Stimulated activated CD8-positive, alpha-beta memory T cell treated with anti-CD3 and anti-CD28 coated beads, Interleukin-2, amount 100 ng/mL, for 1 hour (primary cell): Measurements from ENCODE around the gene IGSF23.
"Not testable (repeated sequence)": the region's sequence is repeated elsewhere in the genome, so short reads cannot be mapped to it uniquely, and the experiment has no call there.

Experiments used
- DNase-seq, 2 donors: peaks; one replicate each; pipeline ENCODE4 v3.0.0-alpha.2; 2020; ENCODE audit warnings: low read depth in 2 of 2

IGSF23 gene

DNA sequence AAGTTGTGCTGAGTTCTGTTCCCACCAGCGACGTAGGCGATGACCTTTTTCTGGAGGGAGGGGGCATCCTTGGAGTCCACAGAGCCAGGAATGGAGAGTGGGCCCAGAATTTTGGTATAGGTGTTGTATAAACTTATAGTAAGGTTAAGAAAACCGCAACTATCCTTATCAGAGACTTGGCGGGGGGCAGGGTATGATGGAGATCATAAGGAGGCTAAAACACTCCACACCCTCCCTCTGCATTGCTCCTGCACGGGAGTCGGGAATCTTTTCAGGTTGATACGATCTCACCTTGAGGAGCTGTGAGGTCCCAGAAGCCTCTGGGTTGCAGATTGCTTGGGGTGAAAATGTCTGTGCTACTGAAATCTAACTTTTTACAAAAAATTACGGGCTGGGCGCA lies 51.6 kb downstream of the IGSF23 start:
- DNase-seq: no peak

DNA sequence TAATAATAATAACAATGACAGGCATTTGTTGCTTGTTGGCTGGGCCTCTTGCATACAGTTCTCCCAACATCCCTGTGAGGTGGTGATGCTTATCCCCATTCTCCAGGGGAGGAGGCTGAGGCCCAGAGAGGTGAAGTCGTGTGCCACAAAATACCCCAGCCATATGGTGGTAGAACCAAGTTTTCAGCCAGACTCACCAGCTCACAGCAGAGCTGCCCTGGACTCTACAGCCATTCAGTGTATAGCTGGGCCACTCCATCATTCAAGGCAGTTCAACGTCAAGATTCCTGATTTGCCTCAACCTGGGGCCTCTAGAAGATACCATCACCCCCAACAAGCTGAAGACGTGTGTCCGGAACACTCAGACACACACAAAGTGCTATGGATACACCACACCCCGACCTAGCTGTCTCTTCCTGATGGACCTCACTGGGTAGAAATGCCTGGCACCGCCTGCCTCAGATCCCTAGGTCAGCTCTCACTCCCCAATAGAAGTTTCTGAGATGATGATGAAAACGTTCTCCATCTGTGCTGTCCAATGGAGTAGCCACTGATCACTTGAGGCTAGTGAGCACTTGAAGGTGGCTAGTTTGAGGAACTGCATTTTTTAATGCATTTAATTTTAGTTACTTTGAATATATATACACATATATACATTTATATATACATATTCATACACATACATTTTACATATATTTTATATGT lies 53.6 kb downstream of the IGSF23 start:
- DNase-seq: no peak

DNA sequence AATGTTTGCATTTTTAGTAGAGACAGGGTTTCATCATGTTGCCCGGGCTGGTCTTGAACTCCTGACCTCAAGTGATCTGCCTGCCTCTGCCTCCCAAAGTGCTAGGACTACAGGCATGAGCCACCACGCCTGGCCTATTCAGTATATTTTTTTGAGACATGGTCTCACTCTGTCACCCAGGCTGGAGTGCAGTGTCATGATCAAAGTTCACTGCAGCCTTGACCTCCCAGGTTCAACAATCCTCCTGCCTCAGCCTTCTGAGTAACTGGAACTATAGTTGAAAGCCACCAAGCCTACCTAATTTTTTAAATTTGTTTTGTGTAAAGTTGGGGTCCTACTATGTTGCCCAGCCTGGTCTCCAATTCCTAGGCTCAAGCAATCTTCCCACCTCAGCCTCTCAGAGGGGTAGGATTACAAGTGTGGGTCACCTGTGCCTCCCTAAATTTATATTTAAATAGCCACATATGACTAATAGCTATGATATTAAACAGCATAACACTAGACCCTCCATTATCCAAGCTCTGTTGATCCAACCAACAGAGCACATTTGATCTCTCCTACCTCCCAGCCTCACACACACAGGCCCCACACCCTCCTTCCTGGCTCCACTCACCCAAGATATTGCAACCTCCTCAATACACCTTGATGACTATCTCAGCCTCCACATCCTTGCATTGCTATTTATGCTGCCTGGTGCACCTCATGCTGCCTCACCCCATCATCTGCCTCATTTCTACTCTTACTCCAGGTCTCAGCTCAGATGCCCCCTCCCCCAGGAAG lies 55.8 kb downstream of the IGSF23 start:
- no peak for DNase-seq

DNA sequence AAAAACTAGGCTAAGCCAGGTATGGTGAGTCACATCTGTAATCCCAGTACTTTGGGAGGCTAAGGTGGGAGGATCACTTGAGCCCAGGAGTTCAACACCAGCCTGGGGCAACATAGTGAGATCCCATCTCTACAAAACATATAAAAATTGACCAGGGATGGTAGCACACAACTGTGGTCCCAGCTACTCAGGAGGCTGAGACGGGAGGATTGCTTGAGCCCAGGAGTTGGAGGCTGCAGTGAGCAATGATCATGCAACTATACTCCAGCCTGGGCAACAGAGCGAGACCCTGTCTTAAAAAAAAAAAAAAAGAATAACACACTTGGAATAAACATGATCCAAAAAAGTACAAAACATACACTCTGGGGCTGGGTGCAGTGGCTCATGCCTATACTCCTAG lies 56.7 kb downstream of the IGSF23 start:
- not testable (repeated sequence) for DNase-seq

DNA sequence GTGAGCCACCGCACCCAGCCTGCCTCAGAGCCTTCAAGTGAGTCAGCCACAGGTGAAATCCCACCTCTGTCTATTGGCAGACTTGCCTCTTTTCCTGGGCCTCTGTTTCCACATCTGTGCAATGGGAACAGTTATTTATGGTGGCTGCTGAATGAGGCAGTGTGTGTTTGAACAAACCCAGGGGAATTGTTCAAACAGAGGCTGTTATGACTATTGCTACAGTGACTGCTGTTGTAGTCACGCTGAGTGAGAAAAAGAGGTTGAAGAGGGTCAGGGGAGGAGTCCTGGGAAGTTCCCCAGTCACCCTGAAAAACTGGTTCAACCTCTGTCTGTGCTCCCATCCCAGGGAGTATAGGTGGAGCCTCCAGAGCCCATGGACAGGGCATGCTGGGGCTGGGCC lies 58.0 kb downstream of the IGSF23 start, which contains the start of gene CEACAM19:
Gene CEACAM19, plus strand, starts transcription at position 83 of the 400 bp plus-strand sequence. CDS start 450 bp downstream, outside the sequence.
- DNase-seq: no peak

DNA sequence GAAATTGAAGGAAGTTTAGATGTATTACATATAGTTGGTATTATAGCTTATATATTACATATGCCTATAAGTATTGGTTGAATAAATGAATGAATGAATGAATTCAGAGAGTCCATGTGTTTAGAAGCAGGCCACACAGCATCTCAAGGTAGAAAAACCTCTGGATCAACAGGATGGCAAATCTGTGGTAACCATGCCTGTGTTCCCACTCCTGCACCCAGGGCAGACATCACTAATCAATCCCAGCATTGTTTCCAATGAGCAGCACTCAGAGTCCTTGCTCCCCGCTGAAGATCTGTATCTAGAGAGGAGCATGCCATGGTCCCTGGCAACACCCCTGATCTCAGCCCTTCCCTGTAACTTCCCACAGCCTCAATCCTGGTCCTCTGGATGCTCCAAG lies 58.9 kb downstream of the IGSF23 start:
- no peak for DNase-seq

DNA sequence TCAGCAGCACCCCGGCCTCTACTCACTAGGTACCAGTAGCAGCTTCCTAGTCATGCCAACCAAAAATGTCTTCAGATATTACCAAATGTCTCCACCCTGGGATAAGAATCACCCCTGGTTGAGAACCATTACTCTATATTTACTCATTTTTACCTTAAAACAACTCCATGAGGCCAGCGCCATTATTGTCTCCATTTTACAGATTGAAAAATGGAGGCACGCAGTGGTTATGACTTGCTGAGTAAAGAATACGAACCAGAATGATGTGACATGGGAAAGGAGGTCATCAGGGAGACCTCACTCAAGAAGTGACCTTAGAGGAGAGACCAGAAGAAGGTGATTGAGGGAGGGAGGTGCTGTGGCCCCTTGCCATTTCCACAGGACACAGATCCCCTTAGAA lies 60.1 kb downstream of the IGSF23 start:
- DNase-seq: no peak

DNA sequence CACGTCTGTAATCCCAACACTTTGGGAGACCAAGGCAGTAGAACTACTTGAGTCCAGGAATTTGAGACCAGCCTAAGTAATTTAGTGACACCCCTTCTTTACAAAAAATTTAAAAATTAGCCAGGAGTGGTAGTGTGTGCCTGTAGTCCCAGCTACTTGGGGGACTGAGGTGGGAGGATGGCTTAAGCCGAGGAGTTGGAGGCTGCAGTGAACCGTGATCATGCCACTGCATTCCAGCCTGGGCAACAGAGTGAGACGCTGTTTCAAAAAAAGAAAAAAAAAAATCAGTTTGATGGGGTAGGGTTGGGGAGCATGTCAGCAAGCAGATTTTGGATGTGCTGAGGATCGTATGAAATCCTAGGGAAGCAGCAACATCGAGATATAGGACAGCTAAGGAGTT lies 62.2 kb downstream of the IGSF23 start:
- no peak for DNase-seq

DNA sequence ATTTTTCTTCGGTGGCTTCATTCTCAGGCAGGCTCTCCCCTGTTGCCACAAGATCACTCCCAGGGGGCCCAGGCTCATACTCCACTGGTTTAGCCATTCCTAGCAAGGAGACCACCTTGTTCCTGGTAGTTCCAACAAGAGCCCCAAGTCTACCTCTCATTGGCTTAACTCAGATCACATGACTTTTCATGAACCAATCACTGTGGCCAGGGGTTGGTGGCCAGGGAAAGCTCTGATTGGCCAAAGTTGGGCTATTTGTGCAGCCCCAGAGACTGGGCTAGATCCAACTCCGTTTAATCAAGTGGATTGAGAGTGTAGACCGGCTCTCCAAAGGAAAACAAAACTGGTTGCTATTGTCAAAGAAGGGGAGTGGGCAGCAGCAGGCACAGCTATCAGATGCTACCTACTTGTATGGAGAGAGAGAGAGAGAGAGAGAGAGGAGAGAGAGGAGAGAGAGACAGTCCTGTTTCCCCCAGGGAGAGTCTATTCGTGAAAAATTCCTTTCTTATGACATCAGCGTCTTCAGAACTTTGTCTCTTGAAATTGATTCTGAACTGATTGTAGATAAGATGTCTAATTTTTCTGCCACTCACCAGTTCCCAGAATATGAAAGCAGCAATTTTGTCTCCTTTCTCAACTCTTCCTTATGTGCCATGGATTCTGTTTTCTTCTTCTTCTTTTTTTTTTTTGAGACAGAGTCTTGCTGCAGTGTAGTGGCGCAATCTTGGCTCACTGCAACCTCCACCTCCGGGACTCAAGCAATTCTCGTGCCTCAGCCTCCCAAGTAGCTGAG lies 63.9 kb downstream of the IGSF23 start:
- no peak for DNase-seq

DNA sequence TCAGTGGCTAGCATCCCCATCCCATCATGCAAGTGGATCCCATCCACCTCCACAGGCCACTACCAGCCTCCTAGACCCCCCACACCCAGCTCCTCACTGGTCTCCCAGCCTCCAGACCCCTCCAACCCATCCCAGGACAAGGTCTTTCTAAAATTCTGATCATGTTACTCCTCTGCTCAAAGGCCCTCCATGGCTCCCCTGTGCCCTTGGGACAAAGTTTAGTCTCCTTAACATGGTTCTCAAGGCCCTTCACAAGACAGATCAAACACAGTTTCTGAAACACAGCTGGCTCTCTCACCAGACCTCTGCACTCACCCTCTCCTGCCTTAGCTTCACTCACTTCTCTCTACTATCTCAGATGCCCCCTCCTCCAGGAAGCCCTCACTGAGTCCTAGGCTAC lies 67.2 kb downstream of the IGSF23 start:
- no peak for DNase-seq

DNA sequence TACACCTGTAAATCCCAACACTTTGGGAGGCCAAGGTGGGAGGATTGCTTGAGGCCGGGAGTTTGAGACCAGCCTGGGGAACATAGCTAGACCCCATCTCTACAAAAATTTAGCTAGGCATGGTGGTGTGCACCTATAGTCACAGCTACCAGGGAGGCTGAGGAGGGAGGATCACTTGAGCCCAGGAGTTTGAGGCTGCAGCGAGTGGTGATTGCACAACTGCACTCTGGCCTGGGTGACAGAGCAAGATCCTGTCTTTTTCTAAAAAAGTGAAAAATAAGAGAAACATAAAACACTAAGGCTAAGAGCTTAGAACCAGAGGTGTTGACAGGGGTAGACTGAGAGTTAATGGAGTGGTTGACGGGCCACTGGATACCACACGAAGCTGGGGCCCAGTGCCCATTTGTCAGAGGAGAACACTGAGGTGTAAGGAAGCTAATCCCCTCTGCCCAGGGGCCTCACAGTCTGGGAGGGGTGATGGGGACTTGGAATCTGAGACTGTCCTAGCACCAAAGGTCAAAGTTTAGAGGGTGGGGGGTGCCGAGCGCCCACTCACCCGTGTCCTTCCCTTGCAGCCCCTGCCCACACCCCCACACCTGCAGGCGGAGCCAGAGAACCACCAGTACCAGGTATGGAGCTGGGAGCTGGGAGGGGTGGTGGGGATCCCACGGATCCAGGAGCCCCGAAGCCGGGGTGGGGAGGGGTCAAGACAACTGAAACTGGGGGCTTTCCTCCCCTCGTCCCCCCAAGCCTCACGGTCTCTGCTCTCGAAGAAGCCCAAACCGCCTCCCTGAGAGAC lies 68.8 kb downstream of the IGSF23 start:
- no peak for DNase-seq

DNA sequence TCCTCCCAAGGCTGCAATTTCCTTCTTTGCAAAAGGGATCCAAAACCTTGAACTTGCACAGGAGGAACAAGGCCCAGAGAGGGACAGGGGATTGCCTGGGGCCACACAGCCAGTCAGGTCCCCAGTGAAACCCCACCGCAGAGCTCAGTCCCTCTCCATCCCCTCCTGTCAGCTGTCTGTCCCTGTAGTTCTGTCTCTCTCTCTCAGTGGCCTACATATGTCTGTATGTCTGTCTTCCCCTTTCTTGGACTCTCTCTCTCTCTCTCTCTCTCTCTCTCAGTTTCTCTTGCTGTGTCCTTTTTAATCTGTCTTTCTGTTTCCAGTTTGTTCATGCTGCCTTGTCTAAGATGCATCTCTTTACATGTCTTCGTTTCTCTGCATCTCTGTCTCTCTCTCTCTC lies 69.4 kb downstream of the IGSF23 start:
- DNase-seq: no peak

DNA sequence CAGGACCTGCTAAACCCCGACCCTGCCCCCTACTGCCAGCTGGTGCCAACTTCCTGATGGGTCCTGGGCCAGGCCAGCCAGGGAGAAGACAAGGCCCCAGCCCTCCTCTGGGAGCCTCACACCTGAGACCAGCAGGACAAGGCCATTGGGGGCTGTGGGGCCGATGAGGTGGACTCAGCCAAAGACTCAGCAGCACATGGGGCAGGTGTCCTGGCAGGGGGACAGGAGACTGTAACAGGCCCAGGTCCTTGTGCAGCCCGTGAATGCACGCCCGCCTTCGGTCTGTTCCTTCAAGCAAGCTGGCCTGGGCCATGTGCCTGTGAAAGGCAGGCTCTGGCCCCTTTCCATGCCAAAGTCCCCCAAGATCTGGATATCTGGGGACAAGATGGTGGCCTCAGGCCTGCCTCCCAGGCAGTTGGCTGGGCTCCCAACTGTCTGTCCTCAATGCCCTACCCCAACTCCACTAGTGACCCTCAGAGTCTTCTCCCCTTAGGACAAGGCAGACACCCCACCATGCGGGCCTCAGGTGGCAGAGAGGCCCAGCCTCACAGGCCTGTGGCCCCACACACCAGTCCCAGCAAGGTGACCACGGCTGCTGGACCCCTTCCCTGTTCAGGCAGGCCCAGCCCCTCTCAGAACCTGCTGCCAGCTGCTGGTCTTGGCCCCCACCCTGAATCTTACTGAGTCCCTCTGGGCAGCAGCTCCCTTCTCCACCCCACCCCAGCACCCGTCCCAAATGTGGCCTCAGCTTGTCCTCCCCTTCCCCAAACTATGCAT lies 70.3 kb downstream of the IGSF23 start:
- DNase-seq: no peak

DNA sequence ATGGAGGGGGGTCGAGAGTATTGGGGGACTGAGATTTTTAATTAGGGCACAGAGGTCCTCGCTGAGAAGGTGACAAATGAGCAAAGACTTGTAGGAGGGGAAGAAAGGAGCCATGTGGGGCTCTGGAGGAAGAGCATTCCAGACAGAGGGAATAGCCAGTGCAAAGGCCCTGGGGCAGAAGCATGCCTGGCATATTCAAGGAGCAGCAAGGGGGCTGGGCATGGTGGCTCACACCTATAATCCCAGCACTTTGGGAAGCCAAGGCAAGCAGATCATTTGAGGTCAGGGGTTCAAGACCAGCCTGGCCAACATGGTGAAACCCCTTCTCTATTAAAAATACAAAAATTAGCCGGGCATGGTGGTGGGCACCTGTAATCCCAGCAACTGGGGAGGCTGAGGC lies 71.0 kb downstream of the IGSF23 start:
- DNase-seq: not testable (repeated sequence)

DNA sequence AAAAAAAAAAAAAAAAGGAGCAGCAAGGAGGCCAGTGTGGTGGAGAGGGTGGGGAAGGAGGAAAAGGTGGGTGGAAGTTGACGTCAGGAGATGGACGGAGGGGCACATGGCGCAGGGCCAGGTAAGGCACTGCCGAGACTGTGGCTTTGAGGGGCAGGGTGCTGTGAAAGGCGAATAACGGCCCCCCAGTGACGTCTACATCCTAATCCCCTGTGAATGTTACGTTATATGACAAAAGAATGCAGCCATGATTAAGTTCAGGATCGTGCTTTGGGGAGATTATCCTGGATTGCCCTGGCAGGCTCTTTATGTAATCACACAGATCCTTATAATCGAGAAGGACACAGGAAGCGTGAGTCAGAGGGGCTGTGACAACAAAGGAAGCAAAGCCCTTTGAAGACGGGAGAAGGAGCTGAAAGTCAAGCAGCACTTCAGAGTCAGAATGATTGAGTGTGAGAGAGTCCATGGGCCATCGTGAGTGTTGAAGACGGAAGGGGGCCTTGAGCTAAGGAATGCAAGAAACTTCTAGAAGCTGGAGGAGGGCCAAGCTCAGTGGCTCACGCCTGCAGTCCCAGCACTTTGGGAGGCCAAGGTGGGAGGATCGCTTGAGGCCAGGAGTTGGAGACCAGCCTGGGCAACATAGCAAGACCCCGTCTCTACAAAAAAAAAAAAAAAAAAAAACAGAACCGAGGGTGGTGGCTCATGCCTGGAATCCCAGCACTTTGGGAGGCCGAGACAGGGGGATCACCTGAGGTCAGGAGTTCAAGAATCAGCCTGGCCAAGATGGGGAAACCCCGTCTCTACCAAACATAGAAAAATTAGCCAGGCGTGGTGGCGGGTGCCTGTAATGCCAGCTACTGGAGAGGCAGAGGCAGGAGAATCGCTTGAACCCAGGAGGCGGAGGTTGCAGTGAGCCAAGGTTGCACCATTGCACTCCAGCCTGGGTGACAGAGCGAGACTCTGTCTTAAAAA lies 71.8 kb downstream of the IGSF23 start:
- no peak for DNase-seq

DNA sequence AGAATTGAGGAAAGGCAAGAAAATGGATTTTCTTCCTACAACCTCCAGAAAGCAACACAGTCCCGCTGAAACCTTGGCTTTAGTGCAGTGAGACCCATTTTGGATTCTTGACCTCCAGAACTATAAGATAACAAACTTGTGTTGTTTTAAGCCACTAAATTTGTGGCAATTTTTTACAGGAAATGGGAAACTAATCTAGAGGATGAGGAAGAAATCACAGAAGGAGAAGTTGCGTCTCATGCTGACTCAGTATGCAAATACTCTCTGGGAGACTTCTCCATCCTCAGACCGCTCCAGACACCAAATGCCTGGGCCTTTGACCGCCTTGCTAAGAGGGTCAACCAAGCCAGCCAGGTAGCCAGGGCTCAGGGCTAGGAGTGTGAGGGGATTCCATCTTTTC lies 72.5 kb downstream of the IGSF23 start:
- no peak for DNase-seq
